RWPE1 (cell line): ENCODE results near the gene TPX2.
A peak's percentile ranks its signal among the peaks of the same experiment; 100 is the strongest.

ENCODE experiments used
- CTCF ChIA-PET: fragments of 350-600 bp; sonication (Branson Sonifier 250); formaldehyde crosslinking; extraction: SDS; loops from one replicate; lab custom pipeline; 2021; lab: Yijun Ruan, JAX
- POLR2A ChIA-PET: fragments of 400-600 bp; formaldehyde crosslinking; extraction: SDS; loops from one replicate; lab custom pipeline; 2020; ENCODE audit warnings: antibody characterized with exemption; ENCODE audit not compliant: low non-redundant PET; lab: Yijun Ruan, JAX
- DNase-seq: peaks from one replicate; pipeline ENCODE4 v3.0.0; 2012; ENCODE audit warnings: low spot score
- H3K27ac ChIP-seq: fragments of 450-650 bp; 2 replicates; pipeline ENCODE4 v1.5.1; 2017
- TF ChIP-seq, protein P1 (sequence below): fragments of 450-650 bp; conservative IDR thresholded peaks from 2 replicates; pipeline ENCODE4 v1.5.1; 2017; ENCODE audit warnings: low read depth, mild to moderate bottlenecking

The TPX2 gene, protein sequence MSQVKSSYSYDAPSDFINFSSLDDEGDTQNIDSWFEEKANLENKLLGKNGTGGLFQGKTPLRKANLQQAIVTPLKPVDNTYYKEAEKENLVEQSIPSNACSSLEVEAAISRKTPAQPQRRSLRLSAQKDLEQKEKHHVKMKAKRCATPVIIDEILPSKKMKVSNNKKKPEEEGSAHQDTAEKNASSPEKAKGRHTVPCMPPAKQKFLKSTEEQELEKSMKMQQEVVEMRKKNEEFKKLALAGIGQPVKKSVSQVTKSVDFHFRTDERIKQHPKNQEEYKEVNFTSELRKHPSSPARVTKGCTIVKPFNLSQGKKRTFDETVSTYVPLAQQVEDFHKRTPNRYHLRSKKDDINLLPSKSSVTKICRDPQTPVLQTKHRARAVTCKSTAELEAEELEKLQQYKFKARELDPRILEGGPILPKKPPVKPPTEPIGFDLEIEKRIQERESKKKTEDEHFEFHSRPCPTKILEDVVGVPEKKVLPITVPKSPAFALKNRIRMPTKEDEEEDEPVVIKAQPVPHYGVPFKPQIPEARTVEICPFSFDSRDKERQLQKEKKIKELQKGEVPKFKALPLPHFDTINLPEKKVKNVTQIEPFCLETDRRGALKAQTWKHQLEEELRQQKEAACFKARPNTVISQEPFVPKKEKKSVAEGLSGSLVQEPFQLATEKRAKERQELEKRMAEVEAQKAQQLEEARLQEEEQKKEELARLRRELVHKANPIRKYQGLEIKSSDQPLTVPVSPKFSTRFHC

DNA sequence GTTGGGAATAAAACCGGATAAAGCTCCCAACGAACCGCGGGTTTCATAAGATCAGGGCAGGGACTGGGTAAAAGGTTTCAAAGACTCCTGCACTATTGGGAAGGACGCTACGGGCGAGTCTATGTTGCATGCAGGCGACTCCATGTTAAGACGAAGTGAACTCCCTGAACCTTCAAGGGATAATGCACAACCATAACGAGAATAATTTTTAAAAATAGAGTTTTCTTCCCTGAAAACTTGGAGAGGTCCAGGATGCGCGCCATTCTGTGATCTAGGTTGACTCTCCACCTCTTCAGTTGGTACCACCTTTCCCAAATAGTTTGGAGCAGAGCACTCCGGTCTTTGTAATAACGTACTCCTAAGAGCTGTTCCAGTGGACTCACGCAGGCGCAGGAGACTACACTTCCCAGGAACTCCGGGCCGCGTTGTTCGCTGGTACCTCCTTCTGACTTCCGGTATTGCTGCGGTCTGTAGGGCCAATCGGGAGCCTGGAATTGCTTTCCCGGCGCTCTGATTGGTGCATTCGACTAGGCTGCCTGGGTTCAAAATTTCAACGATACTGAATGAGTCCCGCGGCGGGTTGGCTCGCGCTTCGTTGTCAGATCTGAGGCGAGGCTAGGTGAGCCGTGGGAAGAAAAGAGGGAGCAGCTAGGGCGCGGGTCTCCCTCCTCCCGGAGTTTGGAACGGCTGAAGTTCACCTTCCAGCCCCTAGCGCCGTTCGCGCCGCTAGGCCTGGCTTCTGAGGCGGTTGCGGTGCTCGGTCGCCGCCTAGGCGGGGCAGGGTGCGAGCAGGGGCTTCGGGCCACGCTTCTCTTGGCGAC, at the start of gene TPX2:
TPX2 (plus strand) TSS at position 562 of the 821 bp plus-strand sequence. CDS start 18,187 bp downstream, outside the sequence.
- H3K27ac ChIP-seq = peak within 1 kb of the TSS; percentile 85
- ChIA-PET CTCF (interaction anchor here (0.6 to 2.0 kb wide), 5 partner anchors 15 to 214 kb away, joined by 3 to 8 read pairs (median 5); no protein-coding TSS in a partner anchor), POLR2A (interaction anchor here (0.6 to 0.8 kb wide), 2 partner anchors 14 to 369 kb away, joined by 4 read pairs; no protein-coding TSS in a partner anchor)
- TF ChIP-seq, protein P1, sequence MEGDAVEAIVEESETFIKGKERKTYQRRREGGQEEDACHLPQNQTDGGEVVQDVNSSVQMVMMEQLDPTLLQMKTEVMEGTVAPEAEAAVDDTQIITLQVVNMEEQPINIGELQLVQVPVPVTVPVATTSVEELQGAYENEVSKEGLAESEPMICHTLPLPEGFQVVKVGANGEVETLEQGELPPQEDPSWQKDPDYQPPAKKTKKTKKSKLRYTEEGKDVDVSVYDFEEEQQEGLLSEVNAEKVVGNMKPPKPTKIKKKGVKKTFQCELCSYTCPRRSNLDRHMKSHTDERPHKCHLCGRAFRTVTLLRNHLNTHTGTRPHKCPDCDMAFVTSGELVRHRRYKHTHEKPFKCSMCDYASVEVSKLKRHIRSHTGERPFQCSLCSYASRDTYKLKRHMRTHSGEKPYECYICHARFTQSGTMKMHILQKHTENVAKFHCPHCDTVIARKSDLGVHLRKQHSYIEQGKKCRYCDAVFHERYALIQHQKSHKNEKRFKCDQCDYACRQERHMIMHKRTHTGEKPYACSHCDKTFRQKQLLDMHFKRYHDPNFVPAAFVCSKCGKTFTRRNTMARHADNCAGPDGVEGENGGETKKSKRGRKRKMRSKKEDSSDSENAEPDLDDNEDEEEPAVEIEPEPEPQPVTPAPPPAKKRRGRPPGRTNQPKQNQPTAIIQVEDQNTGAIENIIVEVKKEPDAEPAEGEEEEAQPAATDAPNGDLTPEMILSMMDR = no peak; the same call in 1 of the 2 replicates
- peak; percentile 100 for DNase-seq

DNA sequence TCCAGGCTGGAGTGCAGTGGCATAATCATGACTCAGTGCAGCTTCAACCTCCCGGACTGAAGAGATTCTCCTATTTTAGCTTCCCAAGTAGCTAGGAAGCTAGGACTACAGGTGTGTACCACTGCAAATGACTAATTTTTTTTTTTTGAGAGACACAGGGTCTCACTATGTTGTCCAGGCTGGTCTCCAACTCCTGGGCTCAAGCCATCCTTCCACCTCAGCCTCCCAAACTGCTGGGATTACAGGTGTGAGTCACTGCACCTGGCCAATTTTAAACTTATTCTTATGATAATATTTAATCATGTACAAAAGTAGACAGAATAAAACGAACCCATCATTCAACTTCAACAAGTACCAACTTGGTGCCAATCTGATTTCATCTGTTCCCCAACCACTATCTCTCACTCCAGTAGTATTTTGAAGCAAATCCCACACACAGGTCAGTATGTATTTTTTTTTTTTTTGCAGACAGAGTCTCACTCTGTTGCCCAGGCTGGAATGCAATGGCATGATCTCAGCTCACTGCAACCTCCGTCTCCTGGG, 48.9 kb upstream of the TPX2 start:
- CTCF ChIA-PET = interaction anchor here (0.6 to 0.7 kb wide), 2 partner anchors 33 to 58 kb away, joined by 3 to 4 read pairs; no protein-coding TSS in a partner anchor
- POLR2A ChIA-PET = no interaction called here
- TF ChIP-seq, protein P1 = no peak
- DNase-seq = no peak
- peak overlapping the region; percentile 49 for H3K27ac ChIP-seq

DNA sequence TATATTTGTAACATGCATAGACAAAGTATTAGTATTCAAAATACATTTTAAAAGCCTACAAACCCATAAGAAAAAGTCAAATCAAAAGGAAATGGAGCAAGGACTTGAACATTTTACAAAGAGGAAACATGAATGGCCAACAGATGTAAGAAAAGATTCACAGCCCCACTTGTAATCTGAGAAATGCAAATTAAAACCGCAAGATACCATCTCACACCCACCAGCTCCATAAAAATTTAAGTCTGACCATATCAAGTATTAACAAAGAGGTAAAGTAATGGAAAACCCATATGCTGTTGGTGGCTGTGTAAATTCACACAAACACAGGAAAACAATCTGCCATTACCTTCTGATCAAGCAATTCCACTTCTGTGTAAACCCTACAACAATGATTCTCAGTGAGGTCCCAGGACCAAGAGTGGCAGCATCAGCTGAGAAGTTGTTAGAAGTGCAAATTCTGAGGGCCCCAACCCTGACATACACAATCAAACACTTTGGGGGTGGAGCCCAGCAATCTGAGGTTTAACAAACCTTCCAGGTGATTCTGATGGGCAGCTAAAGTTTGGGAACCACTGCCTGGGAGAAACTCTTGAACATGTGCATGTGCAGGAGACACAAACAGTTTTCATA, 47.3 kb upstream of the TPX2 start:
- H3K27ac ChIP-seq = peak overlapping the region; percentile 42; the same call in 1 of the 2 replicates
- DNase-seq = no peak
- POLR2A ChIA-PET = no interaction called here
- CTCF ChIA-PET = interaction anchor here (0.6 to 1.2 kb wide), 6 partner anchors 12 to 140 kb away, joined by 3 to 6 read pairs (median 4); no protein-coding TSS in a partner anchor
- TF ChIP-seq, protein P1 = no peak

DNA sequence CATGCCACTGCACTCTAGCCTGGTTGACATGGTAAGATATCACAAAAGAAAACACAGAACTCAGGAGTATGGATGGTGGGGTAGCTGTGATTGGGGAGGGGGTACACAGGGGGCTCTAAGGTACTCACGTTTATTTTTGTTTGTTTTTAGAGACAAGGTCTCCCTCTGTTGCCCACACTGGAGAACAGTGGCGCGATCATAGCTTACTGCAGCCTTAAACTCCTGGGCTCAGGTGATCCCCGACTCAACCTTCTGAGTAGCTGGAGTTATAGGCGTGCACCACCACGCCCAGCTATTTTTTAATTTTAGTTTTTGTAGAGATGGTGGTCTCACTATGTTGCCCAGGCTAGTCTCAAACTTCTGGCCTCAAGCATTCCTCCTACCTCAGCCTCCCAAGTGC, 45.7 kb upstream of the TPX2 start:
- no peak for DNase-seq
- POLR2A ChIA-PET = no interaction called here
- TF ChIP-seq, protein P1 = no peak
- peak overlapping the region; percentile 55 for H3K27ac ChIP-seq
- CTCF ChIA-PET = interaction anchor here (0.6 to 1.2 kb wide), 4 partner anchors 9 to 172 kb away, joined by 3 to 5 read pairs (median 3); no protein-coding TSS in a partner anchor

DNA sequence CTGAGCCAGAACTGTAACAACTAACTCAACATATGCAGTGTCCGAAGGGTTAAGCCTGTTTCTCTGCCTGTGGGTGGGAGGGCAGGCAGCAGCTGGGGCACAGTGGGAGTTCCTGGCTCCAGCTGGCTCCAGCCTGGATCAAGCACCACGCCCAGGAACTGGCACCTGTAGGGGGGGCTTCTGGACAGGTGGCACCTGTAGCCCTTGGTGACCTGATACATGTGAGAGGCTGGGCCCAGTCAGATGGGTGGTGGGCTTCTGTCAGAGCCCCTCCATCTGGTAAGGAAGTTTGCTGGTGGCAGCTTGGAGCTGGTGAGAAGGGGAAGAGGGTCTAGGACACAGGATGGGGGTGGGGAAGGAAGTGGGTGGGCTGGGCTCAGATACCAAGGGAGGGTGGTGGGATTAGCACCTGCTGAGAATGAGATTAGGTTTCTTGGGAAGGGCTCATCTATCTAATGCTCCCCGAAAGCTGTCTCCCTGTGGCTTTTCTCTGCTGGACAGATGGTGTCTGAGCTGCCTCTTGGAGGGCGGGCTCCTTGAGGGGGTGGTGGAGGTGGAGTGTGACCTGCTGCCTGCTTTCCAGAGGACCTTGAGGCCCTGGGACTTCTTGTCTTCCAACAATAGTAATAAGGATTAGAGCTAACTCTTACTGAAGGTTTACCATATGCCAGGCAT, 45.0 kb upstream of the TPX2 start:
- TF ChIP-seq, protein P1 = no peak
- POLR2A ChIA-PET = no interaction called here
- DNase-seq = no peak
- H3K27ac ChIP-seq = peak overlapping the region; percentile 55
- CTCF ChIA-PET = interaction anchor here (0.8 to 1.2 kb wide), 3 partner anchors 9 to 33 kb away, joined by 3 to 7 read pairs (median 5); no protein-coding TSS in a partner anchor
